Upper lobe of left lung (tissue), 4 donors: ENCODE results near the gene RAP1GAP.

Experiments
- CTCF ChIP-seq, 6 experiments: fragments of 450-650 bp in 4 of 6; fragments of 200-600 bp in 2 of 6; sonication (generic) in 2 of 6; IDR thresholded peaks; one replicate each; pipeline ENCODE4 v1.5.1; 2016 to 2019; ENCODE audit warnings: antibody characterized with exemption in 6 of 6
- EP300 ChIP-seq, 4 donors: sonication (generic); formaldehyde crosslinking; IDR thresholded peaks; one replicate each; pipeline ENCODE4 v1.5.1; 2017; ENCODE audit warnings: antibody characterized with exemption in 4 of 4, control low read depth in 2 of 4
- POLR2AphosphoS5 ChIP-seq, 2 donors: sonication (generic); formaldehyde crosslinking; IDR thresholded peaks; one replicate each; pipeline ENCODE4 v1.5.1; 2017; ENCODE audit warnings: antibody characterized with exemption in 2 of 2

- TF ChIP-seq CTCF (IDR thresholded peaks at IDR 0.05): no peak
- TF ChIP-seq EP300 (IDR thresholded peaks at IDR 0.05): no peak
- no peak for TF ChIP-seq POLR2AphosphoS5 (IDR thresholded peaks at IDR 0.05)
Observed at GRCh38 chr1:21568006-21568746, 101.0 kb downstream of the RAP1GAP start.
